CD4-positive, alpha-beta T cell treated with Interleukin-6 for 4 hours (primary cell): ENCODE measurements around the gene TIMM13.

Source experiments
- DNase-seq: peaks from one replicate; pipeline ENCODE4 v3.0.0-alpha.2; 2020; ENCODE audit warnings: mixed read lengths

The TIMM13 gene

GRCh38 chr19:2454962-2455850, 27.8 kb upstream of the TIMM13 start:
- no peak for DNase-seq

- no peak for DNase-seq
Measured at GRCh38 chr19:2454199-2454961, 27.0 kb upstream of the TIMM13 start.

- DNase-seq = no peak
Measured at GRCh38 chr19:2453431-2454025, 26.1 kb upstream of the TIMM13 start.

GRCh38 chr19:2451741-2452140, 24.4 kb upstream of the TIMM13 start:
- no peak for DNase-seq

GRCh38 chr19:2451138-2451537, 23.8 kb upstream of the TIMM13 start:
- DNase-seq = no peak

- no peak for DNase-seq
Measured at GRCh38 chr19:2449019-2449418, 21.6 kb upstream of the TIMM13 start.

- peak; percentile 37 for DNase-seq
Measured at GRCh38 chr19:2446381-2446780, 19.0 kb upstream of the TIMM13 start.

GRCh38 chr19:2444251-2445002, 17.0 kb upstream of the TIMM13 start:
- no peak for DNase-seq

- no peak for DNase-seq
Measured at GRCh38 chr19:2443785-2444182, 16.4 kb upstream of the TIMM13 start.

GRCh38 chr19:2443116-2443784, 15.9 kb upstream of the TIMM13 start:
- DNase-seq = no peak

- DNase-seq = no peak
Measured at GRCh38 chr19:2441096-2441752, 13.8 kb upstream of the TIMM13 start.

- no peak for DNase-seq
Measured at GRCh38 chr19:2440515-2440914, 13.1 kb upstream of the TIMM13 start.

GRCh38 chr19:2438178-2438577, 10.8 kb upstream of the TIMM13 start:
- DNase-seq = no peak

GRCh38 chr19:2436926-2437325, 9.5 kb upstream of the TIMM13 start:
- DNase-seq = no peak

- DNase-seq = no peak
Measured at GRCh38 chr19:2436384-2436783, 9.0 kb upstream of the TIMM13 start.

- DNase-seq = no peak
Measured at GRCh38 chr19:2434721-2435265, 7.4 kb upstream of the TIMM13 start.

- no peak for DNase-seq
Measured at GRCh38 chr19:2434267-2434666, 6.9 kb upstream of the TIMM13 start.

- no peak for DNase-seq
Measured at GRCh38 chr19:2433854-2434253, 6.5 kb upstream of the TIMM13 start.

- DNase-seq = no peak
Measured at GRCh38 chr19:2432131-2432848, 4.9 kb upstream of the TIMM13 start.

- no peak for DNase-seq
Measured at GRCh38 chr19:2431318-2432055, 4.1 kb upstream of the TIMM13 start.
